Raji (cell line): ENCODE measurements around the gene MICU1.

Source experiments
- POLR2A ChIP-seq: IDR thresholded peaks from 2 replicates; pipeline ENCODE4 v1.6.1; 2011; ENCODE audit warnings: low read depth, low read length, control low read depth; ENCODE audit not compliant: insufficient read depth

Gene MICU1

DNA sequence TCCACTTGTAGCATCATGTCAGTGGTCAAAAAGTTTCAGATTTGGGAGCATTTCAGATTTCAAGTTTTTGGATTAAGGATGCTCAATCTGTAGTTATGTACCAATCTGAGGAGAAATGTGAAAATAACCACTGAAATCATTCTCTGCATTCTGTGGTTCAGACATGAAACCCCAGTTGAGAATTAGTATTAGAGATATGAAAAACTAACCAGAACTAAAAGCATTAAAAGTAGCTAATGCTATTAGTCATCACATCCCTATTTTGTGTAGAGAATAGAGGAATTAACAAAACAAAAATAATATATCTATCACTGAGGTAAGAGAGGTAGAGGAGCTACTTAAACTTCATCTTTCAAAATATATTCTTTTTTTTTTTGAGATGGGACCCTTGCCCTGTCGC is 28.0 kb downstream of the MICU1 start:
- no peak for TF ChIP-seq POLR2A

DNA sequence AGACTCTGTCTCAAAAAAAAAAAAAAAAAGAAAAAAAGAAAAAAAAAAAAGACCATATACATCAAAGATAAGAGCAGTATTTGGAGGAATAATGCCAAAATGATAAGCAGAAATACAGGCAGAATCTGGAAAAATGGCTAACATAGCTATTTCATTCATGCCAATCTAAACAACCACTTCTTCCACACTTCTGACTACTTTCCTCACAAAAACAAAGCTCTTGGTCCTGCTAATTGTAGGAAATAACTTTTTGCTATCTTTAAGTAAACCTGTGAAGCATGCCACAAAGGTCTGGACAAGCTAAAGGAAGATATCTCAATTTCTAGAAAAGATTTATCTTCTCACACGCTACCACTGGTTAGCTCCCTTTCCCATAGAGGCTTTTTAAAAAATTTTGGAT is 30.4 kb downstream of the MICU1 start:
- TF ChIP-seq POLR2A, result no peak

GRCh38 chr10:72593963-72594362 is 31.9 kb downstream of the MICU1 start:
- TF ChIP-seq POLR2A, result no peak

GRCh38 chr10:72588266-72588665 is 37.6 kb downstream of the MICU1 start:
- TF ChIP-seq POLR2A, result no peak

DNA sequence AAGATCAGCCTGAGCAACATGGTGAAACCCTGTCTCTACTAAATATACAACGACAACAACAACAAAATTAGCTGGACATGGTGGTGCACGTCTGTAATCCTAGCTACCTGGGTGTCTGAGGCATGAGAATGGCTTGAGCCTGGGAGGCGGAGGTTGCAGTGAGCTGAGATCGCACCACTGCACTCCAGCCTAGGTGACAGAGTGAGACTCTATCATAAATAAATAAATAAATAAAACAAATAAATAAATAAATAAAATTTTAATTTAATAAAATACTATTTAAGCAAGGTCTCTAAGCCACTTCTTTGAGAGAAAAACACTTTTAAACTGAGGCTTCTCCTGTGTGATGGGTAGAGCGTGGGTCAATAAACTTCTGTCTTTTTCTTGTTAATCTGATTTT is 38.3 kb downstream of the MICU1 start:
- TF ChIP-seq POLR2A, result no peak

DNA sequence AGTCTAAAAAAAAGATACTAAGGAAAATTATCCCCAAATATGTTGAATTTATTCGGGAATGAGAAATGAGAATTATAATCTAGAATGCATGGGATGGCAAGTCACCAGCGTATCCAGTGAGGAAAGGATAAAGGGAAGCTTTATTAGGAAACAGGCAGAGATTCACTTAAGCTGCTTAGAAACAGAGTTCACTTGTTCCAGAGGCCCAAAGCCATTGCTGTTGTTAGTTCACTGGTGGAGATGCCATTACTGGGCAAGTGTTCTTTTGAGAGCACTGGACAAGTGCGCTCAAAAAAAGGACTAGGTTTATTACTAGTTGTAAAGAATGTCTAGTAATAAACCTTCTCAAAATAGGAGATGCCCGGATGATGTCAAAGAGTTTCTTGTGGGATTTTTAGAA is 51.2 kb downstream of the MICU1 start:
- no peak for TF ChIP-seq POLR2A

DNA sequence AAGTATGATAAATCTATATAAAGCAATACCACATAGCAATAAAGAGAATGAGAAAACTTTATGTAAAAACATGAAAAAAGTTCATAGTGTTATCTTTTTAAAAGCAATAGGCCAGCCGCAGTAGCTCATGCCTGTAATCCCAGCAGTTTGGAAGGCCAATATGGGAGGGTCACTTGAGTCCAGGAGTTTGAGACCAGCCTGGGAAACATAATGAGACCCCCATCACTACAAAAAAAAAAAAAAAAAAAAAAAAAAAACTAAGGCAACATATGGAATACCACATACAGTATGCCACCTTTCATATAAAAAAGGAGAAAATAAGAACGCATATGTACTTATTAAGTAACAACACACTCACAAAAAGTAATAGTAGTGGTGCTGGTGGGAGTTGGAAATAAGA is 52.8 kb downstream of the MICU1 start:
- no peak for TF ChIP-seq POLR2A

DNA sequence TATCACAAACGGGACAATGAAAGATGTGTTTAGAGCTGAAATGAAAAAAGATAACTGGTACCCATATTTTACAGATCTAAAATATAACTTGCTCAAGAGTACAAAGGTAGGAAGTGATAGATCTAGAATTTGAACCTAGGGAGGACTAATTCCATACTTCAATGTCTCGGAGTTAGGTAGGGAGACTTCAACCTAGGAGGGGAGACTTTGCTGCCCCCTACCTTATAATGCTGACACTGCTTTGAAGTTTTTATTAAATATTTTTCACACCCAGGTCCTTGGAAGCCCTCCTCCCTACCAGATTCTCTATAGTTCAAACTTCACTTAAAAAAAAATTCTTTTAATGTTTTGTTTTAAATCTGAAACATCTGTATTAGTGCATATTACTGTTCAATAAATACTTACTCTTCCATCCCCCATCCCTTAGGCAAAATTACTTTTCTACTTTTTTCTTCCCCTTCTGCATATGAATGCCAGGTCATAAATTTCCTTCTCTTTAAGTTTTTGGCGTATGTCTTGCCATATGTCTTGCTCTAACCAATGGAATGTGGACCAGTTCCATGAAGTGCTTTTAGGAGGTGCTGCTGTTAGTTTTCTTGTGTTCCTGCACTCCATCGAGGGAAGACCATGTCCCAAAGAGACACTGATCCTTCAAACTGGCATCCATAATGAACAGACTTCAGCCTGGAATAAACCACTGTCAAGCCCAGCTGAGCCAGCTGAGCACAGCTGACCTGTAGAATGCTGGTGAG is 57.8 kb downstream of the MICU1 start:
- TF ChIP-seq POLR2A, result no peak

- no peak for TF ChIP-seq POLR2A
These were observed 58.5 kb downstream of the MICU1 start for GRCh38 chr10:72567421-72567820.

GRCh38 chr10:72564596-72564995 is 61.3 kb downstream of the MICU1 start:
- TF ChIP-seq POLR2A, result no peak

GRCh38 chr10:72563327-72563932 is 62.4 kb downstream of the MICU1 start:
- no peak for TF ChIP-seq POLR2A

GRCh38 chr10:72561745-72562166 is 64.1 kb downstream of the MICU1 start:
- TF ChIP-seq POLR2A, result no peak

GRCh38 chr10:72557362-72557761 is 68.5 kb downstream of the MICU1 start:
- no peak for TF ChIP-seq POLR2A

DNA sequence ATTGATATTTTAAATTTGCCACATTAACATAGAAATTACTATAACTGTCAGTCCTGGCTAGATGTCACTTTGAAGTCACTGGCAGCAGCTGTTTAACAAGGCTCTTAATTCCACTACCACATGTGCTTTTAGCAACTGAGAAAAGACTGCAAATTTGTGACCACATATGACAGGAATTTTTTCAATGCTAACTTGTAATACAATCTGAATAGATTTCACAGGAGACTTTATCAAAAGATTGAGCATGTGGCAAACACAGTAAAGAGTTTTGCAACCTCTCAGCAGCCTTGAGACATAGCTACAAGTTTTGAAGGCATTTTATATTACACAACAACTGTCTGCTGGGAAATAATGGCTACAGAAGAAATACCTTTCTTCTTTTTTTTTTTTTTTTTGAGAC is 73.0 kb downstream of the MICU1 start:
- TF ChIP-seq POLR2A, result no peak

DNA sequence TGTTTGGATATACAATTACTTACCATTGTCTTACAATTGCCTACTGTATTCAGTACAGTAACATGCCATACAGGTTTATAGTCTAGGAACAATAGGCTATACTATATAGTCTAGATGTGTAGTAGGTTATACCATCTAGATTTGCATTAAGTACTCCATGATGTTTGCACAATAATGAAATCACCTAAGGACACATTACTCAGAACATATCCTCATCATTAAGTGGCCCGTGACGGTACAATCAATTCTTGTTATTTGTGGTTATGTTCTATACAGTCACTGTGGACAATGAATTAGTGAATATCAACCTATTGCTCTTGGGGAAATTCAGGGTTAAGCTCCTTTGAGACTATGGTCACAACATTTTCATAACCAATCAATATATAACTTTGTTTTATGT is 75.6 kb downstream of the MICU1 start:
- no peak for TF ChIP-seq POLR2A

- TF ChIP-seq POLR2A, result no peak
These were observed 80.3 kb downstream of the MICU1 start for GRCh38 chr10:72545546-72545945.

DNA sequence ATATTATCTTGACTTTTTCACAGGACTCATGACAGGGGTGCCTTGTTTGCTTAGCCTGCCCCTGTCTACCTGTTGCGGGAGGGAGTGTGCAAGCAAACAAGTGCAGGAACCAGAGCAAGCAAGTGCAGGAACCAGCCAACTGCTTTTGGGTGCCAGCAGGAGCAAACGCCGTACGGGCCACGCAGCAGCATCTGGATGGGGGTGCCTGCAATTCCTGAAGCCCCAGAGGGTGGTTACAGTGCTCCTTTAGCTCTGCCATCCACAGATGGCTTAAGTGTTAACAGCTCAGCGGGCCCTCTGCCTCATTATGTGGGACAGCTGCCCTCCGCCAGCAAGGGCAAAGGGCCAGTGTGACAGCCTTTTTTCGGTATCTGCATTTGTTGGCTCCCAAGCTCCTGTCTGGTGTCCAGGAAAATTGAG is 83.5 kb downstream of the MICU1 start:
- no peak for TF ChIP-seq POLR2A

DNA sequence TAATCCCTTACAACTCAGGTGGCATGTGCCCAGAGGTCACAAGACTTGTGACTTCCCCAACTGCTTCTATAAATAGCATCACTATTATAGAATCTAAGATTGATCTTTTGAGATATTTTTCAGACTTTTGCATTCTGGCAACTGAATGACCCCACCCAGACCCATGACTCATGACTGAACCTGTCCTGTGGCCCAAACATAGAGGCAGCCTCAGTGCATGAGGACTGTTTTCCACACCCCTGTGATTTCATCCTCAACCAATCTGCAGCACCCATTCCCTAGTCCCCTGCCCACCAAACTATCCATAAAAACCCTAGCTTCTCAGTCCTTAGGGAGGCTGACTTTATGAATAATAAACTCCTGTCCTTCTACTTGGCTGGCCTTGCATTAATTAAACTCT is 84.5 kb downstream of the MICU1 start:
- no peak for TF ChIP-seq POLR2A
